Fibroblast of gingiva (primary cell): ENCODE data around the gene CPLANE2.
"Not testable (repeated sequence)": the region's sequence is repeated elsewhere in the genome, so short reads cannot be mapped to it uniquely, and the experiment has no call there.

Source experiments
- DNase-seq: peaks from one replicate; pipeline ENCODE4 v3.0.0-alpha.2; 2011; ENCODE audit warnings: low read depth

The CPLANE2 gene, protein sequence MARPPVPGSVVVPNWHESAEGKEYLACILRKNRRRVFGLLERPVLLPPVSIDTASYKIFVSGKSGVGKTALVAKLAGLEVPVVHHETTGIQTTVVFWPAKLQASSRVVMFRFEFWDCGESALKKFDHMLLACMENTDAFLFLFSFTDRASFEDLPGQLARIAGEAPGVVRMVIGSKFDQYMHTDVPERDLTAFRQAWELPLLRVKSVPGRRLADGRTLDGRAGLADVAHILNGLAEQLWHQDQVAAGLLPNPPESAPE

GRCh38 chr1:16236511-16237342 is at the start of gene CPLANE2:
Gene CPLANE2 (minus strand): TSS chr1:16237183. CDS start chr1:16236742, 441 bp downstream.
- DNase-seq: peak; percentile 89

- DNase-seq: no peak
Measured at GRCh38 chr1:16286122-16286521, 49.1 kb upstream of the CPLANE2 start.

- no peak for DNase-seq
Measured at GRCh38 chr1:16281765-16282164, 44.8 kb upstream of the CPLANE2 start.

DNA sequence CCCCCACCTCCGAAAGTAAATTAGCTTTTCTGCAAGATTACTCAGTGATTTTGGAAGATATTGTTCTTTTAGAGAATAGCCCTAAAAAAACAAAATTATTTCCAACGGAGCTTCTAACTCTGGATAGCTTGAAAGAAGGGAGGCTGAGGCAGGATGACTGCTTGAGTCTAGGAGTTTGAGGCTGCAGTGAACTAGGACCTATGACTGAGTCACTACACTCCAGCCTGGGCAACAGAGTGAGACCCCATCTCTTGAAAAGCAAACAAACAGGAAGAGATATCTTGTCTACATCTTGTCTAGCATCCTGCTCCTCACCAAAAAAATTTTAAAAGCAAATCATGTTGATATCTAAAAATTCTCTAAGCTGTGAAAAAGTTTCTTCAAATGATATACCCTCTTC is 42.2 kb upstream of the CPLANE2 start:
- no peak for DNase-seq

- no peak for DNase-seq
Measured at GRCh38 chr1:16276302-16277030, 39.5 kb upstream of the CPLANE2 start.

DNA sequence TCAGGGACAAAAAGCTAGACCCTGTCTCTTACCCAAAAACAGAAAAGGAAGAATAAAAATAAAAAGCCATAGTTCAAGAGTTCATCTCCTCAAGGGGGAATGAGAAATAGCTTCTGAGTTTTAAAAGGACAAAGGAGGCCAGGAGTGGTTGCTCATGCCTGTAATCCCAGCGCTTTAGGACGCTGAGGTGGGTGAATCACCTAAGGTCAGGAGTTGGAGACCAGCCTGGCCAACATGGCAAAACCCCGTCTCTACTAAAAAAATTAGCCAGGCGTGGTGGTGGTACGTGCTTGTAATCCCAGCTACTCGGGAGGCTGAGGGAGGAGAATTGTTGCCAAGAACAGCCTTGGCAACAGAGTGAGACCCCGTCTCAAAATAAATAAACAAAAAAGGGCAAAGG is 38.6 kb upstream of the CPLANE2 start:
- DNase-seq: no peak

DNA sequence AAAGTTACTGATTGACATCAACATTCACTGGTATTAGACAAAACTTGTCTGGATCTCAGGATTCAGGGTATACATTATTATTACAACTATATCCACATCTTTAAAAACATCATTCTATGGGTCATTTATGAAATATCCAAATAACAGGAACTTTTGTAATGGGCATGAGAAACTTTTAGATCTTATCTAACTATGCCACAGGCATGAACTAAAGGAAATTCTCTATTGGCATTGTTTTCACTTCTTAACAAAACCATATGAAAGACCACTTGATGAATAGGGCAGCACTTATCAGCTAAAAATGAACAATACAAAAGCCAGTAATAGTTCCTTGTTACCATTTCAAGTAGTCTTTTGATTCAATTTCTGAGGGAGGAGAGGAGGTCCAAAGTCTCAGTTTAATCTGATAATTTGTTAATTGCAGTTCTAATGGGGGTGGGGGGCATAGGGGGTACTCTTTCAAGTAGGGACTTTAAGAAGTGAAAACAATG is 30.8 kb upstream of the CPLANE2 start:
- DNase-seq: no peak

DNA sequence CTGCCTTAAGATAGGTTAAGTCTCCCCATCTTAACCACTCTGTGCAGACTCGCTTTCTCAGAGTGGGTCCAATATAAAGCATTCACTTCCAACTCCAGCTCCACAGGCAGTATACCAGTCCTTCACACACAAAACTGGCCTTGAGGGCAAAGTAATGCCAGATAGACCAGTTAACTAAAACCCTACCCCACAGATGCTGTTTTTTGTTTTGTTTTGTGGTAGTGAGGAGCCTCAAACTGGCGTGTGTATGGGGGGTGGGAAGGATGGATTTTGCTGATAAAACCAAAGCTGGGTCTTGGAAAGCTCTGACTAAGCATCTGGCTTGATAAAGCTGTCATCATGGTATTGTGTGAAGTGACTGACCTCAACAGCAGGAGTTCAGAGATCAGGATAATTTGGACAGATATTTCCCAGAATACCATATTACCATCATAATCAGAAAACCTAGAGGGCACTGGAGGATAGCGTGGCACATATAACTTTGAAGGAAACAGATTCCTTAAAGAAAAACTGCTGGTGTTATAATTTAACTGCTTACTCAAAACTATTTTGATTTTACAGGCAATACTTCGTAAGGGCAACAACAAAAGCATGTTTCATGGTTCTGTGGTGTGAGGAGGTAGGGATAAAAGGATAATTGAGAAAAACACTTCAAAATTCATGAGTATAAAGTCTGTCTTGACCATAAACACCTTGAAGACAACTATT is 29.6 kb upstream of the CPLANE2 start:
- DNase-seq: no peak

DNA sequence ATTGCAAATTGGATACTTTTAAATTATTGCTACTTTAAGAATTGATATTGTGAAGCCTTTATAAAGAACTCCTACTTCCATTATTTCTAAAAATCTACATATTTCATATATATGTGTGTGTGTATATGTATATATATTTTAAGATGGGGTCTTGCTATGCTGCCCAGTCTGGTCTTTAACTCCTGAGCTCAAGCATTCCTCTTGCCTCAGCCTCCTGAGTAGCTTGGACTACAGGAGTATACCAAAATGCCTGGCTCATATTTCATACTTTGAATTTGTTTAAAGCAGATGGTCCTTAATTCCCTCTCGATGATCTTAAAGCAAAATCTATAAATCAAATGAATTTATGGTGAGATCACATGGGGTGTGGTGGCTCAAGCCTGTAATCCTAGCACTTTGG is 25.1 kb upstream of the CPLANE2 start:
- DNase-seq: no peak

- no peak for DNase-seq
Measured at GRCh38 chr1:16260814-16261213, 23.8 kb upstream of the CPLANE2 start.

DNA sequence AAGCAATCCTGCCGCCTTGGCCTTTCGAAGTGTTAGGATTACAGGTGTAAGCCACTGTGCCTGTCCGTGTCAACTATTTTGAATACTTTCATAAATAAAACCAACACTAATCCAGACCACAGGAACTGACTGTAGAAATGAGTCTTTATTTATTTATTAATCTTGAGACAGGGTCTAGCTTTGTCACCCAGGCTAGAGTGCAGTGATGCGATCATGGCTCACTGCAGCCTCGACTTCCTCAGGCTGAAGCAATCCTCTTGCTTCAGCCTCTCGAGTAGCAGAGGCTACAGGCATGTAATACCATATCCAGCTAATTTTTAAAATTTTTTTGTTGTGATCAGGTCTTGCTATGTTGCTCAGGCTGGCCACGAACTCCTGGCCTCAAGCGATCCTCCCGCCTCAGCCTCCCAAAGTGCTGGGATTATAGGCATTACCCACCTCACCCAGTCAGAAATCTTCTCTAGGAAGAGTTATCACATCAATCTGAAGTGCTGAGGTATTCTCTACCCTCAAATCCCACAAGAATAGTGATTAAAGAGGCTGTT is 21.7 kb upstream of the CPLANE2 start:
- DNase-seq: no peak

DNA sequence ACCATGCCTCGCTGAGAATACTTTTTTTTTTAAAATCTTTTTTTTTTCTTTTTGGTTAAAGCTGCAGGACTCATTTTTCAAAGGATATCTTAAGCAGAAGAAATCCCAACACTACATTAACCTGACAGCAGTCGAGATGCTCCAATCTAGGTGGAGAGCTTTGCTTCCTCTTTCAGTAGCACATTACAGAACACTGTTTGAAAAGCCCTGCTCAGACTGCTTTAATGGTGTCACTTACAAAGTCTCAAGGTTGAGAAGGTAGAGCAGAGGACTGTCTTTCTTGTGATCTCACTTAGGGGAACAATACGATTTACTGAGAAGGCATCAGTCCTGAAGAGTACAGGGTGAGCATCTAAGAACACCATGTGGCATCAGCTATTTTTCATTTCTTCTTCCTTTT is 21.0 kb upstream of the CPLANE2 start:
- no peak for DNase-seq

- not testable (repeated sequence) for DNase-seq
Measured at GRCh38 chr1:16257556-16257955, 20.6 kb upstream of the CPLANE2 start.

GRCh38 chr1:16256478-16256877 is 19.5 kb upstream of the CPLANE2 start:
- no peak for DNase-seq

GRCh38 chr1:16254263-16254928 is 17.4 kb upstream of the CPLANE2 start:
- DNase-seq: no peak

DNA sequence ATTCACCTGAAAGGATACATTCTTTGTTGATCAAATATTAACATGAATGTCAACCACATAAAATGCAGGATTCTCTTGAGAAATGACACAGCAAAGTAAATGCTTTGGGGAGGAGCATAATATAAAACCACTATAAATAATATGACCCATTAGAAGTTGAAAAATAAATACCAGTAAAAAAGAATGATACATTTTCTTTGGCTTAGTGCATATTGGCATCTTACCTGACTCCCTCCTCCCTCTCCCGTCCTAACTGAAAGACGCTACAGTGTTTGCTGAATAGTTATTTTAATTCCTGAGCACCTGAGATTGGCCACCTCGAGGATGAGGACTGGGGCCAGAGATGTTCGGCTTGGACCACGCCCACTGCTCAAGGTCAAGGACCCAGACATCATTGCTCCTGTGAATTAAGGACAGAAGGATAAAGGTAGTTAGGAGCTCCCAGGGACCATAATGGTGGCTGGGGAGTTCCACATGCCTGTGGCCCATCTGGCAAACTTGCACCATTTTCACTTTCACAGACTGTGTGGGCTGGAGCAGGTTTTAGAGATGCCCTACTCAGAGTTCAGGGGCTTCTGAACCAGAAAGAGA is 16.4 kb upstream of the CPLANE2 start:
- no peak for DNase-seq

DNA sequence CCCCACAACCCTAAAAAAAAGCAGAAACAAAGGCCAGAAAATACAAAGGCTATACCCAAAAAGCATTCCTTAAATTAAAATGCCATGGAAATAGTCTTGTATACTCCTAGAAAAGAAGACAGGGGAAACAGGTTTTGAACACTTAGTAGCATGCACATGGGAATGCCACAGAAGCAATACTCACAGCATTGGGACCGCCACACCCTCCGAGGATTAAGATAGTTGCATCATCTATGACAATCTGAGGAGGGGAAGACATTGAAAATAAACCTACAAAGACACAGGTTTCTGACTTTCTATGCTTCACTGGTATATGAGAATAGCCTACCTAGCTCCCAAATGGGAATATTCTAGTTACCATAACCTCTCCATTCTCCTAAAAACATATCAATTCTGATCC is 15.9 kb upstream of the CPLANE2 start:
- no peak for DNase-seq

DNA sequence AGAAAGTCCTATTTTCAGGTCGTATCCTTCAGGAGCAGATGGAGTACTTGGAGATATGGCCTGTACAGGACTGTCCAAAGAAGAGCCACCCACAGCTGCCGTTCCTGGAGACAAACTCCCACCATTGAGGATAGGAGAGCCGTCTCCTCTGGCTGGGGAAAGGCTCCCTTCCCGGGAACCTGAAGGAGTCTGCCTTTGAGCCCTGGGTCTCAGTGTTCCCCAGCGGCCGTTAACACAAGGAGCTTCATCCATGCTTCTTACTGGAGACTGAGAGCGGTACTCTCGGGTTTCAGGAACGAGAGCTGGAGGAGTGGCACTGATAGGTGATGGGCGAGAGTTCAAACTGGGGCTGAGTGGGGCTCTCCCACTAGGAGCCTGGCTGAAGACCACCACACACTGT is 14.4 kb upstream of the CPLANE2 start:
- no peak for DNase-seq

GRCh38 chr1:16250524-16251251 is 13.7 kb upstream of the CPLANE2 start:
- DNase-seq: peak; percentile 32

GRCh38 chr1:16249596-16250241 is 12.7 kb upstream of the CPLANE2 start:
- DNase-seq: peak; percentile 92
